GM19043 (cell line): ENCODE results near the gene TMEM63B.
"Not testable (repeated sequence)": the region's sequence is repeated elsewhere in the genome, so short reads cannot be mapped to it uniquely, and the experiment has no call there.

Experiments
- ATAC-seq: cut with Tn5 transposase; IDR thresholded peaks from one replicate; pipeline ENCODE4 v1.9.1; 2021; ENCODE audit warnings: low read depth; ENCODE audit not compliant: unreplicated experiment

TMEM63B gene

DNA sequence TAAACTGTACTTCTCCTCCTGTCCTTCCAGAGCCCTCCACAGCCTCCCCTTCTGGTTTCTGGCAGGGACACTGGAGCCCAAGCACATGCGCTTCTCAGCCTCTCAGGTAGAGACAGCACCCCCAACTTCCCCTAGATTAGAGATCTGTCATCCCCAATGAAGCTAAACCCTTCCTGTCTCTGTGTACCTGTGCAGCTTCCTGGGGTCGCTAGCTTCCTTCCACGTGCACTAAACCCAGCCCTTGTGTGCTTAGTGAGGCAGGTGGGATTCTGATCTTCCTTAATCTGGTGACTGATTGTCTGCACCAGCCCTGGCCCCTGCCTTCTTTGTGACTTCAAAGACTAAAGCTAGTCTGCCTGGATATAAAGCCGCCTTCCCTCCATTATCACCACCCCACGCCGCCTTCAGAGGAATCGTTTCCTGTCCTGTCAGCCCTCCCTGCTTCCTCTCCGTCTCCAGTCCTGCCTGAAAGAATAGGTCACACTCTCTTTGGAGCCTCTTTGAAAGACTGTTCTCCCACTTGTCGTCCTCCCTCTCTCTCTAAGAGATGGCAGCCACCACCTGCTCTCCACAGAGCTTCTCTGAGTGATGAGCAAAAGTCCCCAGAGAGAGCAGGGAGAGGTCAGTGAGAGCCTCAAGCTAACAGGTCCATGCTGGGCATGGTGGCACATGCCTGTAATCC lies 58.7 kb downstream of the TMEM63B start:
- no peak for ATAC-seq

- ATAC-seq = no peak
Observed at GRCh38 chr6:44186635-44187025, 59.3 kb downstream of the TMEM63B start.

DNA sequence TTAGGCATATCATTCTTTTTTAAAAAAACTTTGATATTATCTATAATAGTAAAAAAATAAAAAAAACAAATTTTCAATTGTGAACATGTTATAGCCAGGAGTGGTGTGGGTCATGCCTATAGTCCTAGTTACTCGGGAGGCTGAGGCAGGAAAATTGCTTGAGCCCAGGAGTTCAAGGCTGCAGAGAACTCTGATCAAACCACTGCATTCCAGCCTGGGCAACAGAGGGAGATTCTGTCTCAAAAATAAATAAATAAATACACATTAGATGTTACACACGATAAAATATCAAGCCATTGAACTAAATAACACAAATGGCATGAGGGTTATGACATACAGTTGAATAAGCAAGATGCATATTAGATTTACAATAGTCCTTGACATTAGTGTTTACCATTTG lies 61.5 kb downstream of the TMEM63B start:
- ATAC-seq = no peak

DNA sequence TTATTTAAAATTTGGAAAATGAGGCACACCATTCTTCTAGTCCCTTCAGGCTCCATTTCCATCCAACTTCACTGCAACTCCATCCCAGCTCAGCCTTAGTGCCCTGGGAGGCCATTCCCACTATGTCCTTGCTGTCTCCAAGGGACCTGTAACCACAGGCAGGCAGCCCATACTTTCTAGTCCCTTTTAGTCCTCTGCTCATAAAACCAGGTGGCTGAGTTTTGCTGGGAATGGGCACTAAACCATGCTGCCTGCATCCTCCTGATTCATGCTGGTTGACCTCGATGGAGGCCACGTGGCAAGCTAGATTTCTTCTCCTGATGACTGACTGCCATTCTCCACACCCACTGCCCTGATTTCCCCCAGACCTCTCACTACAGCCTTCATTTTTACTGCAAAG lies 61.9 kb downstream of the TMEM63B start:
- no peak for ATAC-seq

DNA sequence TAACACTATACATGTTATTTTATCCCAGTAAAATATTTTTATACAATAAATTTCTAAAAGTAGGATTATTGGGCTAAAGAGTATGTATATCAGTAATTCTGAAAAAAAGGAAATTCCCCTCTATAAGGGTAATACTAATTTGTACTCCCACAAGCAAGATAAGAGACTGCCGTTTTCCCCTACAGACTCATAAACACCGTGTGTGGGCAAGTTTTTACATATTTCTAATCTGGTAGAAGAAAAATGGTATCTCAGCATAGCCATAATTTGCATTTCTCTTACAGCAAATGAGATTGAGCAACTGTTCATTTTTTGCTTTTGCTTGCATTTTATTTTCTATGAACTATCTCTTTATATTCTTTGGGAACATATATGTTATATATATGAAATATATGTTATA lies 63.4 kb downstream of the TMEM63B start:
- no peak for ATAC-seq

- ATAC-seq = no peak
Observed at GRCh38 chr6:44192428-44193041, 65.2 kb downstream of the TMEM63B start.

GRCh38 chr6:44193307-44193910 lies 66.1 kb downstream of the TMEM63B start:
- ATAC-seq = no peak

DNA sequence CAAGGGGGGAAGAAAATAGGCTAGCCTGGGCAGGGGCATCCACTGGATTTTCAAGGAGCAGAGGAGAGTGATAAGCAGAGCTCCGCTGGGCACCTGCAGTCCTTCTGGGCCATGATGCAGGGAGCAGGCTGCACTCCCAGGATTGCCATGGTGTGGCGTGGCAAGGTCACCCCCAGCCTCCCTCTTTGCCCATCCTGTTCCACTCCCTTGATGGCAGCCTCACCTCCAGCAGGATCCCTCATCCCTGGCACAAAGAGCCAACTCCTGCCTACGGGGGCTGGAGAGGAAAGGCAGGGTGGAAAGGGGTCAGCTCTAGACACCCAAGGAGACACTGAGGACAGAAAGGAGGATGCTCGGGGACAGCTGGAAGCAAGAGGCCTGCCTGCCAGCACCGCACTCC lies 67.0 kb downstream of the TMEM63B start:
- no peak for ATAC-seq

DNA sequence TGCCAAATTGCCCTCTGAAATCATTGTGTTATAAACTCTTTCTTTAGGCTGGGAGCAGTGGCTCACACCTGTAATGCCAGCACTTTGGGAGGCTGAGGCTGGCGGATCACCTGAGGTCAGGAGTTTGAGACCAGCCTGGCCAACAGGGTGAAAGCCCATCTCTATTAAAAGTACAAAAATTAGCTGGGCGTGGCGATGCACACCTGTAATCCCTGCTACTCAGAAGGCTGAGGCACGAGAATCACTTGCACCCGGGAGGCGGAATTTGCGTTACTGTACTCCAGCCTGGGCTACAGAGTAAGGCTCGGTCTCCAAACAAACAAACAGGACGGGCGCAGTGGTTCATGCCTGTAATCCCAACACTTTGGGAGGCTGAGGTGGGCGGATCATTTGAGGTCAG lies 69.0 kb downstream of the TMEM63B start:
- ATAC-seq = not testable (repeated sequence)

DNA sequence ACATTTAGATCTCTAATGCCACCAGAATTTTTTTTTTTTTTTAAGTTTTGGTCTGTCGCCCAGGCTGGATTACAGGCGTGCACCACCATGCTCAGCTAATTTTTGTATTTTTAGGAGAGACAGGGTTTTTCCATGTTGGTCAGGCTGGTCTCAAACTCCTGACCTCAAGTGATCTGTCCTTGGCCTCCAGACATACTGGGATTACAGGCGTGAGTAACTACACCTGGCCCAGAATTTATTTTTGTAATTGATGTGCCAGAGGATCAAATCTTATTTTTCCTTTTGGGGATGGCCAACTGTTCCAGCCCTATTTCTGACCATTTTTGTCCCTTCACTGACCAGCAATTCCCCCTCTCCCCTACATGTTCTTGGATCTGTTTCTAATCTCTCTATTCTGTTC lies 71.3 kb downstream of the TMEM63B start:
- no peak for ATAC-seq

DNA sequence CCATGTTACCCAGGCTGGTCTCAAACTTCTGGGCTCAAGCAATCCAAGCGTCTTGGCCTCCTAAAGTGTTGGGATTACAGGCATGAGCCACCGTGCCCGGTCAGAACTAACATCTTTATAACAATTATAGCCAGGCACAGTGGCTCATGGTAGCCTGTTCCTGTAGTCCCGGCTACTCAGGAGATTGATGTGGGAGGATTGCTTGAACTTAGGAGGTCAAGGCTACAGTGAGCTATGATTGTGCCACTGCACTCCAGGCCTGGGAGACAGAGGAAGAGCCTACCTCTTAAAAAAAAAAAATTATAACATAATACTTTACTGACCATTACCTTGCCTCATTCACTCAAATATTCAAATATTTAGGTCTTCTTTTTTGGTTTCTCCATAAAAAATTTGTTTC lies 72.5 kb downstream of the TMEM63B start:
- no peak for ATAC-seq

- no peak for ATAC-seq
Observed at GRCh38 chr6:44201200-44201599, 73.8 kb downstream of the TMEM63B start.

- ATAC-seq = no peak
Observed at GRCh38 chr6:44201638-44202303, 74.4 kb downstream of the TMEM63B start.

DNA sequence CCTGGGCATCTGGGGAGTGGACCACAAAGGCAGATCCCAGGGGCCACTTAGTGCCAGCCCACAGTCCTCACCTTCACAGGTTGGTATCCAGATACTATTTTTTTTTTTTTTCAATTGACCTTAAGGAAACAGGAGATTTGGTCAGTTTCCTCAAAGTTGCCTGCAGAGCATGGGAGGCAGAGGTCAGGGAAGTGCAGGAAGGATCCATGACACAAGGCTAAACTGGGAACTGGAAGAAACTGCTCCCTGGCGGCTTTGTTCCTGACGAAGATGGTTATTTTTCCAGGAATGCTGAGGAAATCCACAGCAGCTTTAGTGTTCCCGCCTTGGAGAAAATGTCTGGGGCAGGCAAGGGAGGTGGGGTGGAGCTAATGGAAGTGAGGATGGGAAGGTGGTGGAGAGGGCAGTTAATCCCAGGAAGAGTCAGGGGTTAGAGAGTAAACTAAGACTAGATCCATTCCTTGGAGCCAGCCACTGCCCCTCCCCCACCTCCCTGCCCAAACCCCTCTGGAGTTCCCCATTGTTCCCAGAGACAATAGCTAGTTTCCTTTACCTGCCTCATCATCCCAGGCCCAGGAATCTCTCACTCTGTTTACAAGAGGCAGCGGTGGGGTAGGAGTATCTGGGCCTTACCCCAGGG lies 75.1 kb downstream of the TMEM63B start:
- no peak for ATAC-seq

- no peak for ATAC-seq
Observed at GRCh38 chr6:44202972-44203750, 75.8 kb downstream of the TMEM63B start.

DNA sequence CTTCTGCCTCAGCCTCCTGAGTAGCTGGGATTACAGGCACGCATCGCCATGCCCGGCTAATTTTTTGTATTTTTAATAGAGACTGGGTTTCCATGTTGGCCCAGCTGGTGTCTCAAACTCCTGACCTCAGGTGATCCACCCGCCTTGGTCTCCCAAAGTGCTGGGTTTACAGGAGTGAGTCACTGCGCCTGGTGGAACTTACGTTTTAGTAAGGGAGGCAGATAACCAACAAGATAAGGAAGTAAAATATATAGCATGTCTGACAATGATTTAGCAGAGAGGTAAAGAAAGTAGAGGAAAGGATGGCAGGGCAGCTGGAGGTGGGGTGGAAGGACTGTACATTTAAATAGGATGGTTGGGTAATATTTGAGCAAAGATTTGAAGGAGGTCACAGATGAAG lies 76.6 kb downstream of the TMEM63B start:
- ATAC-seq = no peak
